ENCODE results near the gene YY1. TPM values are rescaled to one million over a fixed set of nuclear protein-coding genes. Genes with fewer than 3 reads are reported as not detected.

The YY1 gene
- total and polyA plus RNA-seq, 2 of the 8 experiments (the other 6 are each of a cell fraction or from before 2014, with no cell fraction given): 26.4 to 106 TPM

DNA sequence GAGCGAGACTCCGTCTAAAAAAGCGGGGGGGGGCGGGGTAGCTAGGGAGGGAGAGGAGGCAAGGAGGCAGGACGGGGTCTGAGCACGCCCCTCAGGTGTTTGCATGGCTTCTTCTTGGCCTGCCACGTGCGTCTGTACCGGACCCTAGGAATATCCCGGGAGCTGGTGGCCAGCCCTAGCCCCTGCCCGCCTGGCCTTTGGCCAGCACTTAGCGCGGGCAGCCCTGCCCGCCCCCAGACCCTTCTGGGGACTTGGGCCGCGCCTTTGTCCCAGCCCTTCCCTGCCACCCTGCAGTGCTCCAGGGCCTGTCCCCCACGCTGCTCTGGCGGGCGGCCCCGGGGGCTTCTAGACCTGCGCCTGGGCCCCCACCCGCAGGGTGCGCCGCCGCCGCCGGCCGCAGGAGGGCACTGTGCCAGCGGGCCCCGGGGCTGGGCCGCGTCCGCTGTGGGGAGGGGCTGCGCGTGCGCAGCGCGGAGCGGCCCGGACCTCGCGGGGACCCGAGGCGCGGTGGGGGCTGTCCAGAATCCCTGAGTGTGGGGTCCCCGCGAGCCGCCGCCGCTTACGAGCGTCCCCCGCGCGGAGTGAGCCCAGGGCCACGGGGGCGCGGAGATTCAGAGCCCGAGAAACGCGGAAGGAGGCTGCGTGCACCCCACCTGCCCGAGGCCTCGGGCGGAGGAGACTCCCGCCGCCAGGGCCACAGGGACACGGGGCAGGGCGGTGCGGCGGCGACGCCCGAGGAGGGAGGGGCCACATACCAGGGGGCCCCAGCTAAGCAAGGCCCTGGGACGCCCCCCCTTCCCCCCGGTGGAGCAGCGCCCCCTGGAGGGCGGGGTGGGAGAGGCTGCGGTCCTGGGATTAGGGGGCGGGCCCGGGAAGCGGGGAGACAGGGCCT is 46.3 kb downstream of the YY1 start (continued):
- TF ChIP-seq CHD7 (IDR thresholded peaks at IDR 0.05; ENCODE audit: insufficient replicate concordance, low read length) (no peak), NRF1 (IDR thresholded peaks at IDR 0.05; ENCODE audit: low read depth, low read length) (peak; percentile 68), CHD1 (IDR thresholded peaks at IDR 0.05; ENCODE audit: low read depth, low read length) (no peak), ASH2L (IDR thresholded peaks at IDR 0.05; ENCODE audit: low read length) (peak; percentile 67), SP2 (IDR thresholded peaks at IDR 0.05; ENCODE audit: low read length) (no peak), PHF8 (conservative IDR thresholded peaks at IDR 0.05; ENCODE audit: low read depth, low read length) (peak; percentile 81), RBBP5 (IDR thresholded peaks at IDR 0.05; ENCODE audit: borderline replicate concordance, low read depth, low read length) (peak; percentile 77; the same call in 1 of the 2 replicates)
- TF ChIP-seq, protein P1, sequence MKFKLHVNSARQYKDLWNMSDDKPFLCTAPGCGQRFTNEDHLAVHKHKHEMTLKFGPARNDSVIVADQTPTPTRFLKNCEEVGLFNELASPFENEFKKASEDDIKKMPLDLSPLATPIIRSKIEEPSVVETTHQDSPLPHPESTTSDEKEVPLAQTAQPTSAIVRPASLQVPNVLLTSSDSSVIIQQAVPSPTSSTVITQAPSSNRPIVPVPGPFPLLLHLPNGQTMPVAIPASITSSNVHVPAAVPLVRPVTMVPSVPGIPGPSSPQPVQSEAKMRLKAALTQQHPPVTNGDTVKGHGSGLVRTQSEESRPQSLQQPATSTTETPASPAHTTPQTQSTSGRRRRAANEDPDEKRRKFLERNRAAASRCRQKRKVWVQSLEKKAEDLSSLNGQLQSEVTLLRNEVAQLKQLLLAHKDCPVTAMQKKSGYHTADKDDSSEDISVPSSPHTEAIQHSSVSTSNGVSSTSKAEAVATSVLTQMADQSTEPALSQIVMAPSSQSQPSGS (IDR thresholded peaks at IDR 0.05; ENCODE audit: low read length): no peak
